Activated T-helper 1 cell treated with anti-CD3 and anti-CD28 coated beads, Interleukin-2, amount 50 U/mL, for 16 hours (primary cell): ENCODE measurements around the gene GATC.
"Not testable (repeated sequence)": the region's sequence is repeated elsewhere in the genome, so short reads cannot be mapped to it uniquely, and the experiment has no call there.

Source experiments
- DNase-seq, 2 donors: peaks; one replicate each; pipeline ENCODE4 v3.0.0-alpha.2; 2020; ENCODE audit warnings: low read depth in 1 of 2, low spot score in 1 of 2

GATC gene

GRCh38 chr12:120468821-120469449 is 22.7 kb downstream of the GATC start:
- peak in 1 of 2 donors; percentile 28 for DNase-seq

- DNase-seq = peak; percentile 95 to 98
Observed at GRCh38 chr12:120469450-120470149, 23.4 kb downstream of the GATC start, which contains the start of gene SRSF9. SRSF9 (minus strand) TSS chr12:120469748; CDS start chr12:120469609, 139 bp downstream.

DNA sequence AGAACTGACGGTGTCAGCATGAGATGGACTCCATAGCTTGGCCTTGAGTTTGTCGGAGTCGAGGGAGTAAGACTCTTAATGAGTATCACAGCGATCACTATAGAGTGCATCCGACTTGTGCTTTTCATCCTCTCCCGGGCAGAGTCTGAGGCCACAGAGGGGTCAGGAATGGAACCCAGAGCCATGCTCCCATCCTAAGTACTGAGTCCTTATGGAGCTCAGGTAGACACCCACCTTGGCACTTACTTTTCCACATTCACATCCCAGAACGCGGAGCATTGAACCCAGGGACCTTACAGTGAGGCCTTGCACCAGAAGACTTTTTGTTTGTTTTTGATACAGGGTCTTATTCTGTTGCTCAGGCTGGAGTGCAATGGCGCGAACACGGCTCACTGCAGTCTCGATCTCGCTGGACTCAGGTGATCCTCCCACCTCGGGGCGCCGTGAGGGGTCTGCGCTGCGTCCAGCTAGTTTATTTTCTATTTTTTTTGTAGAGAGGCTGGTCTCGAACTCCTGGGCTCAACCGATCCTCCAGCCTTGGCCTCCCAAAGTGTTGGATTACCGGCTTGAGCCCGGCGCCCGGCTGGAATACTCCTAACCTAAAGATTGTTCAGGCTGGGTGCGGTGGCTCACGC is 24.0 kb downstream of the GATC start:
- no peak for DNase-seq

DNA sequence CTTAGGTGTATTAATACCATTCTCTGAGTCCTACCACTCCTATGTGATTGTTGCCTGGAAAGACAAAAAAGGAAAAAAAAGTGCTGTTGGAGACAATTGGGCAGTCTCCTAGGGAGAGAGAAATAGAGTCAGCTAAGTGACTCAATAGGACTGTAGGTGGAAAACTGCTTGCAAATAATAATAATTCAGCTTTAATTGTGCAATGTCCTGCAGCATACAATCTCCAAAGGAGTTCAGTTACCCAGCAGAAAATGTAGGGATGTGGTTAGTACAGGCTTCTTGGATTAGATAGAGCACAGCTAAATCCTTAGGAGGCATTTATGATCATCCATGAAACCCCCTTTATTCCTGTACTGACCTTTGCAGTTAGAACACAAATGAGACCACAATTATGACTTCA is 26.3 kb downstream of the GATC start:
- no peak for DNase-seq

- DNase-seq = no peak
Observed at GRCh38 chr12:120473807-120474615, 27.8 kb downstream of the GATC start.

DNA sequence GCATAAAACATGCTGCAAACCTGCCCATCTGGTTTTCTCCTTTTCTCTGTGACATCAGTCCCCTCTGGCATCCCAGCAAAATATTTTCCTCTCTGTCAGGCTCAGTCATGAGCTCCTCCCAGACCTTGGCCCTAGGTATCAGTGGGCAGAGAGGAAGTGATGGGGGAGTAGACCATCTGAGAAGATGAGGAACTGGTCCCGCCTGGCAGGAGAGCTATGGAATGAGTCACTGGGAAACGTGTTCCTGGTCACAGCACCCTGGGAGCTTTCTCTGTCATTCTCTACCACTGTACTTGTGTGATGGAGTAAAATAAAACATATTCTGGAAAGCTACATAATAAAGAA is 28.3 kb downstream of the GATC start:
- DNase-seq = no peak

DNA sequence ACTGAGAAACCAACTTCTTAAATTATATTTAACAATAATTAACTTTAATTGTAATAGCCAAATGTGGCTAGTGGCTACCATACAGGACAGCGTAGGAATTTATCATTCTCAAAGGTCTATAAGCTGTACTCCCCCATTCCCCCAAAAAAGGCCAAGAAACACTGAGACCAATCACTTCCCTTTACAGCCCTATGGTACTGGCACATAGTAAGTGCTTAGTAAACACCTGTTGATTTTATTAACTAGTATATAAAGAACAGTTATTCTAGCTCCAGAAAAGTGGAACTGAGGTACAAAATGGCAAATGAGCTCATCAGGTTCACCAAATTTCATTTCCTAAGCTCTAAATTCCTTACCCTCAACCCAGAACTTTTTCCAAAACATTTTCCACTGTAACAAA is 29.4 kb downstream of the GATC start:
- no peak for DNase-seq

GRCh38 chr12:120479458-120479857 is 33.2 kb downstream of the GATC start:
- DNase-seq = no peak

- no peak for DNase-seq
Observed at GRCh38 chr12:120480211-120480610, 34.0 kb downstream of the GATC start.

- no peak for DNase-seq
Observed at GRCh38 chr12:120481022-120481767, 35.0 kb downstream of the GATC start.

DNA sequence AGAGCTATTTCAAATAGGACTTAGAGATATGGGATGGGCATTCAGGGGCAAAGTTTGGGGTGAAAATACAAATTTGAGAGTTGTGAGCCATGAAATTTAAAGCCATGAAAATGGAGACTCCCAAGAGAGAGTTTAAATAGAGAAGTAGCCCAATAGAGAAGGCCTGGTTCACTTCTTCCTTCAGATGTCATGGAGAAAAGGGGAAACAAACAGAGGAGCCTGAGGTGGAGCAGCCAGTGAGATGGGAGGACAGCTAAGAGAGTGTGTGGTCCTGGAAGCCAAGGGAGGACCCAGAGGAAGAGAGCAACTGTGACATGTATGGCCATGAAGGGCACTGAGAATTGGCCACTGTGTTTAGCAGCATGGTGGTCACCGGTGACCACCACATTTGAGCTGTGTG is 37.4 kb downstream of the GATC start:
- DNase-seq = no peak

GRCh38 chr12:120485961-120486881 is 40.0 kb downstream of the GATC start:
- DNase-seq = no peak

DNA sequence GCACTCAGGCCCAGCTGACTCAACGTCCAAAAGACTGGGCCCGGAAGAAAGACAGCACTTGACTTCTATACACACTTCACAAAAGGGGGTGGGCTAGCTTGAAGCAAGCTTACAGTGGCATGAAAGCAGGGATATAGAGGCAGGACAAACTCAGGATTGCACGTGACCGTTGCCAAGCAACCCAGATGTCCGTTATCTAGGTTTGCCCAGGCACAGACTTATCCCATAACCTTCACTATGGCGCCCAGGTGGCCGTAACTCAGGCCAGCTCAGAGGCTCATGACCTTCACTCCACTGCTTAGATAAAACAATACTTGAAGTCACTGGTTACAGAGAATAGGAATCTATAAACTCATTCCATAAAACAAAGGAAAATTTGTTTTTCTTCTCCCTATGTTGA is 41.3 kb downstream of the GATC start:
- not testable (repeated sequence) for DNase-seq

GRCh38 chr12:120488057-120488640 is 41.9 kb downstream of the GATC start:
- DNase-seq = no peak

DNA sequence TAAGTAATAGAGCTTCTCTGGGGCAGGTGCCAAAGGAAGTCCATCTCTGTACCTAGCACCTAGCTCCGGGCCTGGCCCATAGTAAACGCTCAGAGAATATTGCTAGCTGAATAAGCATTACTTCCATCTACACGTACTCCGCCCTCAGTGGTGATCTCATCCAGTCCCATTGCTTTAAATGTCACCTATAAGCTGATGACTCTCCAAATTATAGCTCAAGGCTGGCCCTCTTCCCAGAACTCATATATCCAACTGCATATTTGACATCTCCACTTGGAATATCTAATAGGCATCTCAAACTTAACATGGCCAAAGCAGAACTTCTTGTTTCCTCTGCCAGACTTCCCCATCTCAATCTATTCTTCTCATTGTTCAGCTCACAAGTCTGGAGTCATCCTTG is 42.8 kb downstream of the GATC start:
- DNase-seq = no peak

GRCh38 chr12:120490325-120490724 is 44.1 kb downstream of the GATC start:
- no peak for DNase-seq

GRCh38 chr12:120490833-120491512 is 44.7 kb downstream of the GATC start:
- DNase-seq = no peak

DNA sequence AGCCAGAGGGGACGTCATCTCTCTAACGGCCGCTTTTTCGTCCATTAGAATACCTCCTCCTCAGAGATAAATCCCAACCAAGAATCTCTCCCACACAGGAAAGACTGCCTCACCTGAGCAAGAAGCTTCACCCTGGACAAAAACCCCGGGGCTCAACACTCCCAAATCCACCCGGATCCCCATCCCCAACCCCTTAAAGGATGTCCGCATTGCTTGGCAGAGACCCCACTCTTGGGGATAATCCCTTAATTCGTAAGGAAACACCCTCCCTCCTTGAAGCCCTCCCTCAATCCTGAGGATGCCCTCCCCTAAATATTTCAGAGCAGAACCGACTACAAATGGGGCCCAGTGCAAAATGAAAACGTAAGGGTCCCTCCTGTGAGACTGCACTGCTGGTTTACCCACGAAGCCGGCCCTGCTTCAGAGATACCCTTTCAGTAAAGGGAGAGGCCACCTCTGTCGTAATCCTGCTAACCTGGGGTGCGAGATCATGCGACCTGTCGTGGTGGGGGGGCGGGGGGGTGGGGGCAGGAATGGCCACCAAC is 49.0 kb downstream of the GATC start:
- no peak for DNase-seq
